GM21360 (cell line): ENCODE measurements around the gene ACOT7.

Source experiments
- ATAC-seq: cut with Tn5 transposase; IDR thresholded peaks from one replicate; pipeline ENCODE4 v1.9.1; 2021; ENCODE audit warnings: mild to moderate bottlenecking, moderate library complexity; ENCODE audit not compliant: unreplicated experiment

Gene ACOT7

DNA sequence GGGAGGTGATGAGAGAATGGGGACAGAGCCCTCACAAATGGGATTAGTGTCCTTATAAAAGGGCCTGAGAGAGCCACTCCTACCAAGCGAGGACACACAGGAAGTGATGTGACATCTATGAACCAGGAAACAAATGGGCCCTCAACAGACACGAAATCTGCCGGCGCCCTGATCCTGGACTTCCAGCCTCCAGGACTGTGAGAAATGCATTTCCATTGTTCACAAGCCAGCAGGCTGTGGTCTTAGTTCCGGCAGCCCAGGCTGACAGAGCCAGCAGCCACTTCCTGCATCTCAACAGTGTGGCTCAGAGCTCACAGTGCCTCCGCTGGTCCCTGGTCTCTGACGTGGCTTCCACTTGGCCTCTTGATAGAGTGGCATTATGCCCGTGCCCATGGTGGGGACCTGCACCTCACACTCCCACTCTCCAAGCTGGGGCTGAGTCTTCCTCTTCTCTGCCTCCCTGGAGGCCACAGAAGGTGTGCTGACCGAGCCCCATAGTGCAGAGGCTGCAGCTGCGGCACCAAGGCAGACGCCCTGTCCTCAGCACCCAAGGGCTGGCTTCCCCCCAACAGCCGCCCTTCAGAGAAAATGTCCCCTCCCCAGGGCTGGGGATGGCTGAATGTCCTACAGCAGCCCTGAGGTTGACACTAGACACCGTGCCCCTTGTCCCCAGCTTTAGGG lies 44.9 kb downstream of the ACOT7 start:
- no peak for ATAC-seq

DNA sequence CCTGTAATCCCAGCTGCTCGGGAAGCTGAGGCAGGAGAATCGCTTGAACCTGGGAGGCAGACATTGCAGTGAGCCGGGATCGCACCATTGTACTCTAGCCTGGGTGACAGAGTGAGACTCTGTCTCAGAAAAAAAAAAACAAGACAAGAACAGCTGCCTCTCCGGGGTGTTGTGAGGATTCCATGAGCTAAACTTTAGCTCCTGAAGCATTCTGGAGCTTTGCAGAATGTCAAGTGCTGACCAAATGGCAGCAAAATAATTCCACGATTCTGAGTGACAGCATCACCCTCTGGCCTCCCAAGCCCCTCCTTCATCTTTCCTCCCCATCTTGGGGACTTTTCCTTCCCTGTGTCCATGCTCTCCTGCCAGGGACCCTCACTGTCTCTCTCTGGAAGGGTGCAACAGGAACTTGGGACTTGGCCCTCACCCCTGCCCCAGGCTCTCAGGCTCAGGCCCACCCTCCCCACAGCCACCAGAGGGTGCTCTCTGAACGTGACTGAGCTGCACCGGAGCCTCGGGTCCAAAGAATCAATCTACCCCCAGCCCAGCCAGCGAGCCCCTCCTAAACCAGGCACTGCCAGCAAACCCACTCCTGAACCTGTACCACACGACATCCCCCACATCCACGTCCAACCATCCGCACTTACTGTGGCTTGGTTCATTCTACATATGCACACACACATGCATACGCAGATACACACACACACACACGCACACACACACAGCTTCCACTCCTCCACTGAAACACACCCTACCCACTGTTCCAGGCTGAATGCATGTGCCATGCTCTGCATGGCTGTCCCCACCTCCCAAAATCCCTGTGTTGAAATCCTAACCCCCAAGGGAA lies 45.7 kb downstream of the ACOT7 start:
- no peak for ATAC-seq

DNA sequence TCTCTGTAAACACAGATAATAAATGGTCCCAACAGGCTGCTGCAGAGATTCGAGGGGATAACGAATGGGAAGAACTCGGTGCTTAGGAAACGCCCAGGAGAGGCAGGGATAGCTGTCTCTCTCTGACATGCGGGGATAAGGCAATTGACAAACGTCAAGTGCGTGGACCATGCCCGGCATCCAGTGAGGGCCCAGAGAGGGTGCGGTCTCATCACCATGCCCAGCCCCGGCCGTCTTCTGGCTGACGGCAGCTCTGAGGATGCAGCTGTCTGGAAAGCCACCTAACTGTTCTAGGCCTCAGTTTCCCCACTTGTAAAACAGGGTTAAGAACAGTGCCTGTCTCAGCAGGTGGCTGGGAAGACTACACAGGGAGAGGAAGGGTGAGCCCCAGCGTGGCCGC lies 48.1 kb downstream of the ACOT7 start:
- ATAC-seq, result no peak

DNA sequence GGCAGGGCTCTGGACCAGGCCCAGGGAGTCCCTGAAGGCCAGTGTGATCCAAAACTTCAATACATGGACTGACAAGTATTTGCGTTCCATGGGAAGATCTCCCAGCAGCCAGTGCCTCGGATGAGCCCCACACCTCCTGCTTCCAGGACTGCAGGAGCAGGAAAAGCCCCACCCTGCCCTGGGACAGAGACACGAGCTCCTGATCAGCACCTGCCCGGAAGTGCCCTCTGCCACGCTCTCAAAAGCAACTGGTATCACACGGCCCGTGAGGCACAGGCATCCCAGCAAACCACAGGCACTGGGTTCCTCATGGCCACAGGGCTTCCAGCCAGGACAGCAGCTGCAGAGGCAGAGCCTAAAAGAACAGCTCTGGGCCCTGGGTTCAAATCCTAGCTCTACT lies 48.6 kb downstream of the ACOT7 start:
- no peak for ATAC-seq

DNA sequence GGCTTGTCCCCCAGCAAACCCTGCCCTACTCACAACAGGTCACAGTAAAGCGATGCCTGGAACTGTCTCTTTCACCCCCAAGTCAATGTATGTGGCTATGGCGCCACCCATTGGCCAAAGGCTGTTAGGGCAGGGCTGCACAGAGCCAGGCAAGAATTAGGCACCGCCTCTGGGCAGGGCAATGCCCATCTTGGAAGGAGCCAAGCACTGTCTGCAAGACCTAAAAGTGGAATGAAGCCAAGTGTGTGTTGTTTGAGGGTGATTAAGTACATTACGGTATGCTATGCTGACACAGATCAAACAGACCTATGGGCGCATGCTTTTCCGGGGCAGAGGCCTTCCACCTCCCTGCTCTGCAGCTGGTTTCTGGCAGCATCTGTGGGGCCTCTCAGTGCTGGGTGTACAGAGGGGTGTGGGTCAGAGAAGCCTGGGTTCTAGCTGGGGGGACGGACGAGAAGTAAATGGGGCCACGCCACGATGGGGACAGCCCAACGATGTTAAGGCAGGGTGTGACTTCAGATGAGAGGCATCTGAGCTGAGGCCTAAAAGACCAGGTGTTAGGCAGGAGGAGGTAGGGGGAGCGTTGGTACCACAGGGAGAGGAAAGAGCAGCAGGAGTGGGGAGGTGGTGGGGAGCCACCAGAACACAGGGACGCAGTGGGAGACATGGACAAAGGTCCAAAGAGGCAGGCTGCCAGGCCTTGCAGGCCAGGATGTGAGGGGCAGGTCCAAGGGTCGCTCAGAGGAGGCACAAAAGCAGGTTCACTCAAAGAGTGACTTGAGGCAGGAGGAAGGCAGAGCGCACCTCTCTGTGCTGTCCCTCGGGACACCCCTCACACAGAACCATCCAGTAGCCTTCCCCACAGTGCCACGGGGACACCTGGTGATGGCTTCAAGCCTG lies 49.8 kb downstream of the ACOT7 start:
- ATAC-seq, result no peak

DNA sequence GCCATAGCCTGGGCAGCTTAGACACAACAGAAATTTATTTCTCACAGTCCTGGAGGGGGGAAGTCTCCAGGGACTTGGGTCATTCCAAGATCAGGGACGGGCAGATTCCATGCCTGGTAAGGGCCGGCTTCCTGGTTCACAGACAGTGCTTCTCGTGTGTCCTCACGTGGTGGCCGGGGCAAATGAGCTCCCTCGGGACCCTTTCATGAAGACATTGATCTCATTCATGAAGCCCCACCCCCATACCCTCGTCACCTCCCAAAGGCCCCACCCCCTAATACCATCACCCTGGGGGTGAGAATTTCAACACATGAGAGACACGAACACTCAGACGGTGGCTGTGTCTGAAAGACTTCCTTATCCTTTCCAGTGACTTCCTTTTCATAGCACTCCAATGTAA lies 51.5 kb downstream of the ACOT7 start:
- no peak for ATAC-seq

DNA sequence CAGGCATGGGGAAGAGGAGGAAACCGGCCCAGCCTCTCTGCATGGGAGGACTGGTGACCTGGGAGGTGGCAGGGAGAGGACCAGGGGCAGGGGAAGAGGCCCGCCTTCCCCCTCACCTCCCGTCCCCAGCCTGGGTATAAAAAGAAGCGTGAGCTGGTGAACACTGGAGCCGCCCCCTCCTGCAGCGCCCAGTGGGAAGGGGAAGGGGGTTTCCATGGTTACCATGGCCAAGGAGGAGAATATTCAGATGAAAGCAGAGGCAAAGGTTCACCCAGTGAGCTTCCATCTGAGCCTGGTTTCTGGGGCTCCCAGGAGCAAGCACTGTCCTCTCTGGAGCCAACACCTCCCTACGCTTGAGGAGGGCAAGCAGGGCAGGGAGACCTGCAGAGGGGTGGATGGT lies 54.9 kb downstream of the ACOT7 start:
- ATAC-seq, result no peak

DNA sequence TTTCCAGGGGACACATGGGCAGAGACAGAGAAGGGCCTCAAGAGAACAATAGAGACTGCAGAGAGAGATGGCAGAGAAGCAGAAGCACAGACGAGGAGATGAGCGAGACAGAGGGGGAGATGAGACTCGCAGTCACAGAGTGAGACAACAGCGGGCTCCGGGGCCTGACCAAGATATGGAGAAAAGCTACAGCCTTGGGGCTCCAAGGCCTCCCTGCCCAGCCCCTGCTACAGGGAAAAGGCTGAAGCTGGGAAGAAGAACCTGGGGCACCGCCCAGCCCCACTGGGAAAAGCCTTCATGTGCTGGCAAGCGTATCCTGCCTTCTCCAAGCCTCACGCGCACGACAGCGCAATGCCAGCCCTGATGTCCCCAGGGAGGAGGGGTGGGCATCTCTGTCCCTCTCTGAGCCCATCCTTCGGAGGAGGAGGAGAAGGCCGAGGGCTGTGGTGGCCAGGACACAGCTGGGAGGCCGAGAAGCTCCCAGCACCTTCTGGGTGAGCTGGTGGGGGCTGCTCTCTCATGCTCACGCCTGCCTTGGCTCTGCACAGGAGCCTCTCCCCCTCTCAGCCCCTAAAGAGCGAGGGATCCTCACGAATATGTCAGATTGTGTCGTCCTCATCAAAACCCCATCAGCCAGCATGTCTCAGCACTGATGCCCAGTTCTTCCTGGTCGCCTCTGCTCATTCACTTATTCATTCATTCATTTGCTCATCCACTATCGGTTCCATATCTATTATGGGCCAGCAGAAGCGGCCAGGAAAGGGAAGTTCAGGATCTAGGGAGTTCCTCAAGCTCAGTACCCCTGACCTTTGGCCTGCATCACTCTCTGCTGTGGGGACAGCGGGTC lies 56.6 kb downstream of the ACOT7 start:
- ATAC-seq, result no peak

DNA sequence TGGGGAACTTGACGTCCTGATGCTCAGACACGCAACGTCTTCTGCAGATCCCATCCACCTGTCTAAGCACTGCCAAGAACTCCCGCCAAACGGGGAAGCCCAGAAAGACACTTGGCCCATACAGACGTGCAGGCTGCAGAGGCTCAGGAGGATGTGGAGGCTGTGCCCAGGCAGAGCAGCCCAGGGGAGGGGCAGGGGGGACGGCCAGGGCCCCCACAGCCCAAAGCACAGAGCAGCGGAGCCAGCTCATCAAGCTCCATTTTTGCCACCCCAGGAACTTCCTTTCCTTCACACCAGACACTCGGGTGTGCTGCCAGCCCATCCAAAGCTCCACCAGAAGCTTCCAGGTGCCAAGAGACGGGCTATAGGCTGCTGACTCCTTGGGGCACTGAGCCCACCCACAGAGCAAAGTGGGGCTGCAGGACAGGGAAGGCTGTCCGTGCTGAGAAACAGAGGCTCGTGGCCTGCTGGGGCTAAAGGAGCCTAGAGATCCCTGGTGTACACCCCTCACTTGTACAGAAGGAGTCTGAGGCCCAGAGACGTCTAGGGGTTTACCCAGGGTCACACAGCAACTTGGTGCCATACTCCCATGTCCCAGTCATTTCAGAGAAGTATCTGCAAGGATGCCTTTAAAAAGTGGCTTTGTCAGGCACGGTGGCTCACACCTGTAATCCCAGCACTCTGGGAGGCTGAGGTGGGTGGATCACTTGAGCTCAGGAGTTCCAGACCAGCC lies 59.1 kb downstream of the ACOT7 start:
- ATAC-seq, result no peak

DNA sequence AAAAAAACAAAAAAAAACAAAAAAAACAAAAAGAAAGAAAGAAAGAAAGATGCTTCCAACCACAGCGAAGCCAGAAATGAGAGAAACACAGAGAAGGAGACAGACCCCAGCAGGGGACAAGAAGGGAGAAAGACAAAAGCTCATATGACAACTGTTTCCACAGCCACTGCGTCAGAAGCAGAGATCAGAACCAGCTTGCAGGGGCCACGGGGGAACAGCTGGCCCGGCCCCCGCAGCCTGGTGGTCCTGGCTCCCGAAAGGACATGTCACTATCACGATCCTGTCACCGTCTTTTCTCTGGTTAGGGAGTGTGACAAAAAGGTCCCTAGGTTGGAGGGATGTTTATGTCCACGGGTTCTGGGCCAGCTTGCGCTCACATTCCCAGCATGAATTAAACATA lies 60.7 kb downstream of the ACOT7 start:
- ATAC-seq, result no peak

DNA sequence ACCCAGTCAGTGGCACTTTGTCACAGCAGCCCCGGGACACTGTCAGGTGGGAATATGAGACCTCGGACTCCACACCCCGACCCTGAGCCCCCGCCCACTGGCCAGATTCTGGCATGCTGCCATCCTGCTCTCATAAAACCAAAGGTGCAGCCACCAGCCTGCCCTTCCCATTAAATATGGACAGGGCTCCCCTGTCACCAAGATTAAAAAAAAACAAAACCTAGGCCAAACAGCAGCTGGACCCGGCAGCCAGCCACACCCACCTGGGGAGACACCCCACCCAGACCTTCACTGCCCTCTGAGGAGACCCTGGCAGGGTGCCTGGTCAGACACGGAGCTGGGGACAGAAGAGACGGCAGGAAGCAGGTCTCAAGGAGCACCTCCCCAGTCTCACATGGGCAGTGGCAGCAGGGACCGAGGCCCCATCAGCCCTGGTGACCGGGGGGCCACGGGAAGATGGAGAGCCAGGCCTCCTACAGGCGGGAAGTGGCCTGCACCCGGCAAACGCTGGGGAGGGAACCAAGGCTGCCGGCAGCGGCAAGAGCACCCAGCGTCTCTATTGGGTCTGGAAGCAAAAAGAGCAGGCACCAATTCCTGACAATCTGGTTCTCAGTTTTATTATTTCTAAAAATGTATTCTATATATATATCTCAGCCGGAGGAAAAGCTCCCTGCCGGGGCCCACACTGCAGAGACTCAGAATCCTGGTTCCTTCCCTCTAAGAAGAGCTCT lies 61.9 kb downstream of the ACOT7 start:
- no peak for ATAC-seq

DNA sequence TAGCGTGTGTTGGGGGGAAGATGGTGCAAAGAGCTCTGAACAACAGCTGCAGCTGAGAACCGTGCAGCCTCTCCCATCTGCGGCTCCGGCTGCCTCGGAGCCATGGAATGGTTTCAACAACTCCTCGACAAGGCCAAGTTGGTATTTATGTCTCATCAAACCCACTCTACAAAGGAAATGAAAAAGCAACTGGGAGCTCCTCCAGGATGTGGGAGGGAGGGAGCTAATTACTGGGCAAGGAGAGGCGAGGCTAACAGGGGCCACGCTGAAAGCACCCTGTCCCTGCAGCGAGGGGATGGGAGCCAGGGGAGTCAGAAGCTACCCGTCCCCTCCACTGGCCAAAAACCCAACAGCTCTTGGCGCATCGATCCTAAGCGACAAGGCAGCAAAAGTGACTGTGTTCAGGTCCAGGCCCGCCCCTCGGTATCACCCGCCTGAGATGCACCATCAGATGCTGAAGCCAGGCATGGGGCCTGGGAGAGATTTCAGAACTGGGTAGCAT lies 63.1 kb downstream of the ACOT7 start:
- no peak for ATAC-seq

DNA sequence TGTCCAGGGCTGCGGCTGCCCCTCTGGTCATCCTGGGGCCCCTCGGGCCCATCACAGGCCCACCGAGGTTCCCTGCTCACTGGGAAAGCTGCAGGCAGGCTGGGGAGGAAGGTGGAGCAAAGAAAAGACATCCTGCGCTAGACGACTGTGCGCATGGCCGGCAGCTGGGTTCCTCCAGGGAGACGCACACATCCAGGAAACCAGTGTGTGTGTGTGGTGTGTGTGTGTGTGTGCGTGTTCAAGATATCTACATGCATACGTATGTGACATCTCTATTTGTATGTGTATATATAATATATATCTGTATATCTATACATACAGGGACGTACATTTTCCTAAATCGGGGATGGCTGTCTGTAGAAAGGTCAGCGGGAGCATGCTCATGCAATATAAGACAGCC lies 63.7 kb downstream of the ACOT7 start:
- no peak for ATAC-seq

DNA sequence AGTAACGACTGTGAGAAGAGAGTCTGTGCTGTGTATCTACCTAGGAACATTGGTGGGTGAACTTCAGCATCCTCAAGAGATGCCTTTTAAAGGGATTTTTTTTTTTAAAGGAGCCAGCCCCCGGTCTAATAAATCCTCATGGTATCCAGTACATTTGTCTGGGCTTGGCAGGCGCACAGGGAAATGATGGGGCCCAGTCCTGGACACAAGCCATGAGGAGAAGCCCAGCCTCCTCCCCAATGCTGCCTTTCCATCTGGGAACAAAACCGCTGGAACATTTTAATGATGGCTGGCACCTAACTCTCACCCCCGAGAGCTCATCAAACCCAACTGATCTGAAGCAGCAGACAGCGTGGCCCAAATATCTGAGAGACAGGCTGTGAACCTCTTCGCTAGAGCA lies 64.2 kb downstream of the ACOT7 start:
- ATAC-seq, result no peak

DNA sequence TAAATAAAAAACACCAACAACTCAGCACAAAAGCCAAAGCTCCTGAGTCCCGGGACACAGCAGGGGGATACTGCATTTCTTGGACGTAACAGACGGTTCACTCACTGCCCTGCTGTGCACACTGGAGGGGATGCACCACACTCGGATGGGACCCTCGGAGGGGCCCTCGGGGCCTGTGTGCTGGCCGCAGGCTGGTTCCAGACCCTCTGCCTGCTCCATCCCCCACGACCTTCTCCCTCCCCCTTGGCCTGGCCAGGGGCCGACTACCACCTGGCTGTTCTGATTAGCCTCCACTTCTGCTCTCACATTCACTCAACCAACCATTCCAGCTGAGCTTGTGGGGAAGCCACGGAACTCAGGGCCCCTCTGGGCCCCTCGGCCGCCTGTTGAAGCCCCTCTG lies 64.9 kb downstream of the ACOT7 start:
- ATAC-seq, result no peak

DNA sequence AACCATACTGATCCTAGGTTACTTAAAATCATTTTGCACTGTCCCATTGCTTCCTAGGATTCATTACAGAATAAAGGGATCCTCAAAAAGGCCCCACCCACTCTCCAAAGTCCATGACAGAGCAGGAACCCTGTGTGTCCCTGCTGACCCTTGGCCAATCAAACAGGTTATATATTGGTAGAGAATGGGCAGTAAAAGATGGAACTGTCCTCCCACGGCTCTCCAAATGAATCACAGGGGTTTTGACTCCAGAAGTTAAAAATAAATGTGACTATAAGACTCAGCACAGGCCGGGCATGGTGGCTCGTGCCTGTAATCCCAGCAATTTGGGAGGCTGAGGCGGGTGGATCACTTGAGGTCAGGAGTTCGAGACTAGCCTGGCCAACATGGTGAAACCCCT lies 65.5 kb downstream of the ACOT7 start:
- ATAC-seq, result no peak

DNA sequence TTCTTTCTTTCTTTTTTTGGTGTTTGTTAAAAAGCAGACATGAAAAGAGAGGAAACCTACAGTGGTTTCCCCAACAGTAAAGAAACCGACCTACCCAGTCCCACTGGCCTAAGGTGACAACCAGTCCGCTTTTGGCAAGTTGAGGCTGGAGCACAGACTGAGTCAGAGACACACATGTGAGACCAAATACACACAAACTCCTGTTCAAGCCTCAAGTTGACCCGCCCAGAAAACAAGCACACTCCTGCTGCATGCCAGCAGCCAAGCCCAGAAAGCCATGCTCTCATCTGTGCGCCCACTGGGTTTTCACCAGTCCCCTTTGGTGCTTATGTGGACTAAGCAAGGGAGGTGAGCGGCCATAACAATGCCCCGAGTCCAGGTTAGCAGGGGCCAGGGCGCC lies 68.1 kb downstream of the ACOT7 start:
- no peak for ATAC-seq

DNA sequence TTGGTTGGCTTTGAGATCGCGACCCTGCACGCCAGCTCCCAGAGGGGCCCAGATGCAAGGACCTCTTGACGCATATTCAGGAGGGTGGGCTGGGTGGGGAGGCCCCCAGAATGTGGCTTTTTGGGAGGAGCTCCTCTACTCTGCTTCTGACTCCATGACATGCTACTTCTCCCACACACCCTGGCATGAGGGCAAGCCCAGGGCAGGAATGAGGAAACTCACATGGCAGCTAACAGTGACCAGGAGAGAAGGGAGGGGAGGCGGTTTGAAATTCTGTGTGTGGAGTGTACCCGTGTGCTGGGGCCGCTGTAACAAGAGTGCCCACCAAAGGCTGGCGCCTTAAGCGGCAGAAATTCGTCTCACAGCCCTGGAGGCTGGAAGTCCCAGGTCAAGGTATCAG lies 71.4 kb downstream of the ACOT7 start:
- ATAC-seq, result no peak

DNA sequence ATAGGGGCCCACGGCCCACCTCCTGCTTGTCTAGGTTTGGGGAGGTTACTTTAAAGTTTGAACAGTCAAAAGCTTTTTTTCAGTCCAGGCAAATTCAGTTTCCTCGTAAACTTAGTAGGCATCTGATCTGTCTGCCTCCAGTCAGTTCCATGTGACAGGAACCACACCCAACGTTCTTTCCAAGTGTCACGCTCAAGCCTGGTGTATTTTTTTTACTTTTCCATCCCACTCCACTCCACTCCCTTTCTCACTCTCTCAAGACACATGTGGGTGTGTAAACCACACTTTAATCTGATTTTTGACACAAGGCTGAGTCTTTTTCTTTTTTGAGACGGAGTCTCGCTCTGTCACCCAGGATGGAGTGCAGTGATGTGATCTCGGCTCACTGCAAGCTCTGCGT lies 72.4 kb downstream of the ACOT7 start:
- ATAC-seq, result no peak
